Neural cell (in vitro differentiated cells): ENCODE measurements around the gene TMUB1. TPM values are rescaled to one million over a fixed set of nuclear protein-coding genes. Genes with fewer than 3 reads are reported as not detected.

ENCODE experiments used
- H2AFZ ChIP-seq: fragments of 200-600, 300-800 bp; sonication (generic), shearing (Covaris generic); 2 replicates; pipeline ENCODE4 v1.6.0; 2014; ENCODE audit warnings: low read depth, mild to moderate bottlenecking, antibody characterized with exemption, low read length, moderate library complexity
- H3F3A ChIP-seq: fragments of 200-600 bp; shearing (Covaris generic); 2 replicates; pipeline ENCODE4 v1.6.1; 2016; ENCODE audit warnings: mild to moderate bottlenecking, moderate library complexity, mixed read lengths, antibody characterized with exemption, low read length; ENCODE audit not compliant: insufficient read depth, poor library complexity, severe bottlenecking
- H3K27ac ChIP-seq: fragments of 200-600, 300-800 bp; sonication (generic), shearing (Covaris generic); 2 replicates; pipeline ENCODE4 v1.5.1; 2014; ENCODE audit warnings: mild to moderate bottlenecking, low read length, moderate library complexity
- H3K27me3 ChIP-seq: fragments of 300-800, 200-600 bp; sonication (generic), shearing (Covaris generic); 2 replicates; pipeline ENCODE4 v1.6.0; 2014; ENCODE audit warnings: mild to moderate bottlenecking, low read depth, low read length, moderate library complexity; ENCODE audit not compliant: insufficient read depth
- H3K36me3 ChIP-seq: fragments of 300-800, 200-600 bp; sonication (generic), shearing (Covaris generic); 2 replicates; pipeline ENCODE4 v1.5.1; 2014; ENCODE audit warnings: mild to moderate bottlenecking, antibody characterized with exemption, low read length, moderate library complexity; ENCODE audit not compliant: insufficient read depth
- H3K4me2 ChIP-seq: fragments of 300-800, 200-600 bp; sonication (generic), shearing (Covaris generic); 2 replicates; pipeline ENCODE4 v1.6.0; 2014; ENCODE audit warnings: mild to moderate bottlenecking, low read length
- H3K4me3 ChIP-seq: fragments of 300-800, 200-600 bp; sonication (generic), shearing (Covaris generic); 2 replicates; pipeline ENCODE4 v1.5.1; 2014; ENCODE audit warnings: mild to moderate bottlenecking, low read length, moderate library complexity
- H3K79me2 ChIP-seq: fragments of 200-600 bp; shearing (Covaris generic); replicated peaks from 2 replicates; pipeline ENCODE4 v1.6.0; 2014; ENCODE audit warnings: mild to moderate bottlenecking, low read length, moderate library complexity; ENCODE audit not compliant: insufficient read depth
- H3K9ac ChIP-seq: fragments of 300-800, 200-600 bp; sonication (generic), shearing (Covaris generic); 2 replicates; pipeline ENCODE4 v1.6.1; 2016; ENCODE audit warnings: mild to moderate bottlenecking, low read length, mixed read lengths
- H3K9me2 ChIP-seq: fragments of 200-600 bp; shearing (Covaris generic); 2 replicates; pipeline ENCODE4 v1.6.1; 2016; ENCODE audit warnings: mild to moderate bottlenecking, low read length, mixed read lengths; ENCODE audit not compliant: insufficient read depth
- H3K9me3 ChIP-seq: fragments of 200-600, 300-800 bp; sonication (generic), shearing (Covaris generic); 2 replicates; pipeline ENCODE4 v1.6.1; 2016; ENCODE audit warnings: mild to moderate bottlenecking, mixed run types, low read length, moderate library complexity, mixed read lengths
- H4K20me1 ChIP-seq: fragments of 200-600 bp; shearing (Covaris generic); 2 replicates; pipeline ENCODE4 v1.6.1; 2016; ENCODE audit warnings: mild to moderate bottlenecking, mixed run types; ENCODE audit not compliant: insufficient read depth
- CTCF ChIP-seq: fragments of 450-650 bp; IDR thresholded peaks from 2 replicates; pipeline ENCODE4 v1.5.1; 2014; ENCODE audit warnings: antibody characterized with exemption, mild to moderate bottlenecking, moderate library complexity; ENCODE audit not compliant: poor library complexity, severe bottlenecking
- EP300 ChIP-seq: fragments of 450-650 bp; conservative IDR thresholded peaks from 2 replicates; pipeline ENCODE4 v1.6.1; 2014; ENCODE audit warnings: antibody characterized with exemption, mild to moderate bottlenecking, moderate library complexity; ENCODE audit not compliant: poor library complexity, severe bottlenecking
- EZH2 ChIP-seq: fragments of 200-600, 300-800 bp; shearing (Covaris generic), sonication (generic); IDR thresholded peaks from 2 replicates; pipeline ENCODE4 v1.6.1; 2014; ENCODE audit warnings: antibody characterized with exemption, low read length, borderline replicate concordance, mild to moderate bottlenecking; ENCODE audit not compliant: insufficient read depth, poor library complexity, severe bottlenecking
- MXI1 ChIP-seq: fragments of 450-650 bp; conservative IDR thresholded peaks from 2 replicates; pipeline ENCODE4 v1.6.1; 2014; ENCODE audit warnings: antibody characterized with exemption, mild to moderate bottlenecking; ENCODE audit not compliant: poor library complexity, severe bottlenecking
- POLR2AphosphoS5 ChIP-seq: IDR thresholded peaks from 2 replicates; pipeline ENCODE4 v1.6.1; 2012
- RAD21 ChIP-seq: fragments of 450-650 bp; conservative IDR thresholded peaks from 2 replicates; pipeline ENCODE4 v1.6.1; 2014; ENCODE audit warnings: antibody characterized with exemption, mild to moderate bottlenecking, moderate library complexity
- REST ChIP-seq: IDR thresholded peaks from 2 replicates; pipeline ENCODE4 v1.6.1; 2012; ENCODE audit warnings: borderline replicate concordance
- SMC3 ChIP-seq: fragments of 450-650 bp; conservative IDR thresholded peaks from 2 replicates; pipeline ENCODE4 v1.6.1; 2014; ENCODE audit warnings: antibody characterized with exemption, mild to moderate bottlenecking, moderate library complexity; ENCODE audit not compliant: poor library complexity
- TAF1 ChIP-seq: IDR thresholded peaks from 2 replicates; pipeline ENCODE4 v1.6.1; 2012; ENCODE audit warnings: low read depth
- polyA plus RNA-seq: library from polyadenylated mRNA; depleted of rRNA; stranded (reverse); fragments of >200 nt; gene quantifications from 2 replicates; pipeline ENCODE4 v1.2.3, GENCODE V29; 2014

TMUB1 gene
- polyA plus RNA-seq, 1 donor from 2014 or later = 35.2 TPM

- no peaks in the 10 kb centered on the region for H3F3A ChIP-seq
- TF ChIP-seq REST = no peak
- no peak for TF ChIP-seq POLR2AphosphoS5
- no peak for TF ChIP-seq MXI1
- TF ChIP-seq SMC3 = no peak
- TF ChIP-seq TAF1 = no peak
- TF ChIP-seq CTCF = no peak
- TF ChIP-seq EP300 = no peak
- no peak for TF ChIP-seq RAD21
- no peaks in the 10 kb centered on the region for H3K9me3 ChIP-seq
These were observed 9.3 kb downstream of the TMUB1 start for GRCh38 chr7:151073990-151074389.

GRCh38 chr7:151071032-151071866, 12.0 kb downstream of the TMUB1 start:
- H3K27ac ChIP-seq = no peak overlapping the region
- no peak overlapping the region for H3K9ac ChIP-seq
- no peak overlapping the region for H3K4me2 ChIP-seq
- H3K79me2 ChIP-seq = no peaks in the 10 kb centered on the region
- H3K4me3 ChIP-seq = no peak overlapping the region
- no peaks in the 10 kb centered on the region for H3K27me3 ChIP-seq
- no peak overlapping the region for H2AFZ ChIP-seq
- no peaks in the 10 kb centered on the region for H4K20me1 ChIP-seq
- H3K9me3 ChIP-seq = no peaks in the 10 kb centered on the region
- no peaks in the 10 kb centered on the region for H3K36me3 ChIP-seq
- TF ChIP-seq SMC3 (no peak), TAF1 (no peak), MXI1 (no peak), POLR2AphosphoS5 (no peak), REST (no peak), EZH2 (no peak), CTCF (no peak), RAD21 (no peak), EP300 (no peak)
- H3F3A ChIP-seq = no peaks in the 10 kb centered on the region
- H3K9me2 ChIP-seq = no peaks in the 10 kb centered on the region

More at GRCh38 chr7:151073990-151074389, 9.3 kb downstream of the TMUB1 start:
- H3K4me2 ChIP-seq = no peak overlapping the region
- H3K36me3 ChIP-seq = no peaks in the 10 kb centered on the region
- no peaks in the 10 kb centered on the region for H3K9me2 ChIP-seq
- no peak overlapping the region for H2AFZ ChIP-seq
- H3K27me3 ChIP-seq = no peaks in the 10 kb centered on the region
- H4K20me1 ChIP-seq = no peaks in the 10 kb centered on the region
- no peak overlapping the region for H3K9ac ChIP-seq
- H3K4me3 ChIP-seq = no peak overlapping the region
- no peaks in the 10 kb centered on the region for H3K79me2 ChIP-seq
- H3K27ac ChIP-seq = no peak overlapping the region
